ENCODE results near the gene LONP2.
"Not testable (repeated sequence)": the region's sequence is repeated elsewhere in the genome, so short reads cannot be mapped to it uniquely, and the experiment has no call there.

LONP2 gene

GRCh38 chr16:48240147-48240546 lies 4.0 kb upstream of the LONP2 start:
- not testable (repeated sequence) for DNase-seq

- no peak for DNase-seq
Measured at GRCh38 chr16:48244863-48245195, 729 bp downstream of the LONP2 start.

DNA sequence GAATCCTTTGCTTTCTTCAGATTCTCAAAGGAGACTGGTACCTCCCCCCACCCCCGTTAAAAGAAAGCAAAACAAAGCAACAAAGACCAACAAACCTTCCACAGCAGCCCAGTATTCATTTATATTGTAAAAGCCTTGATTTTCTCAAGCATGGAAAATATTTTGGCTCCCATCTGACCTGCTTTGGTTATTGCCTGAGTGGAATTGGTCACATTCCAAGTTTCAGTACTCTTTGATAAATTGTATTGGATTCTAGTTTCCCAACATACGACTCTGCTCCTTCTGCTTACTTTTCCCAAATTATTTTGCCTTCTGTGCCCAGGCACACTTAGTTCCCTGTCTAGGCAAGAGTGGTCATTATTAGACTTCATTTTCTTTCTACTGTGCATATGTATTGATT lies 2.0 kb downstream of the LONP2 start:
- DNase-seq, result no peak

GRCh38 chr16:48247311-48247710 lies 3.2 kb downstream of the LONP2 start, which contains the start of gene ABCC11:
ABCC11 (minus strand) TSS chr16:48247539; CDS start chr16:48231921, 15,618 bp downstream.
- DNase-seq, result no peak

- DNase-seq, result no peak
Measured at GRCh38 chr16:48250520-48251278, 6.6 kb downstream of the LONP2 start.

DNA sequence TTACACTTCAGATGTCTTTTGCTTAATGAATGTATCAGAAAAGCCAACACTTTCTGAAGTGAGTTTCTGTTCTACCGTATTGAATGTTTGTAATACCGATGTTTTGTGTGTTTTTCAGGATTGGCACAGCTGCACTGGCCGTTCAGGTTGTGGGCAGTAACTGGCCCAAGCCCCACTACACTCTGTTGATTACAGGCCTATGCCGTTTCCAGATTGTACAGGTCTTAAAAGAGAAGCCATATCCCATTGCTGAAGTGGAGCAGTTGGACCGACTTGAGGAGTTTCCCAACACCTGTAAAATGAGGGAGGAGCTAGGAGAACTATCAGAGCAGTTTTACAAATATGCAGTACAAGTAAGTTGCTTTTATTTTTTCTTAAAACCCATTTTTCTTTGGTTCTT lies 7.9 kb downstream of the LONP2 start:
- DNase-seq, result no peak

- DNase-seq, result no peak
Measured at GRCh38 chr16:48256579-48257177, 12.6 kb downstream of the LONP2 start.

DNA sequence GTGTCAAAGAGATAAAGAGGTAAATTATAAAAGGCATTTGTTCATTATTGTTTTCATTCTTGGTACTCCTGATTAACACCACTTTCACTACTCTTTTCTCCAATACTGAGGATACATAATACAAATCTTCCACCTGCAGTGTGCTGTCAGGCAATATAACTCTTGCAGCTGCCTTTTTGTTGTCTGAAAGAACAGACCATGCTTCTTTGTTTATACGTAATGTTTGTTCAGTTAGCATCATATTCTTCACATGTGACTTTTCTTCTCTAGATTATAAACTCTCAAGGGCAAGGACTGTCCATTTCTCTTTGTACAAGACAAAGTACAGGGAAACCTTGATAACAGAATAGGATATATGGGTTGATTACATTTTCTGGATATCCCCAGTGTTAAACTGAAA lies 17.5 kb downstream of the LONP2 start:
- DNase-seq, result no peak

DNA sequence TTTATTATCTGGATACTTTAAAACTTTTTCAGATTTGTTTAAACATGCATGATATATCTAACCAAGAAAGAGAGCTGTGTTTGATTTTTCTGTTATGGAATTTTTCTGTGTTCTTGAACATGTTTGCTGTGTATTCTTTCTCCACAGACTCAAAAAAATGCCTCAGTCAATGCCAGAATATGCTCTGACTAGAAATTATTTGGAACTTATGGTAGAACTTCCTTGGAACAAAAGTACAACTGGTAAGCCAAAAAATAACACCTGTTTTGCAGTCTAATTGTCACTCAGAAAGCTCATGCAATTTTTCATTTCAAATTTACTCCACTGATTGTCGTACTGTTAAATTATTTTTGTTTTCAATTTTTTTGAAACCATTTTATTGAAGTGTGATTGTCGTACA lies 18.5 kb downstream of the LONP2 start:
- DNase-seq, result no peak

GRCh38 chr16:48269011-48269410 lies 24.9 kb downstream of the LONP2 start:
- DNase-seq, result no peak

DNA sequence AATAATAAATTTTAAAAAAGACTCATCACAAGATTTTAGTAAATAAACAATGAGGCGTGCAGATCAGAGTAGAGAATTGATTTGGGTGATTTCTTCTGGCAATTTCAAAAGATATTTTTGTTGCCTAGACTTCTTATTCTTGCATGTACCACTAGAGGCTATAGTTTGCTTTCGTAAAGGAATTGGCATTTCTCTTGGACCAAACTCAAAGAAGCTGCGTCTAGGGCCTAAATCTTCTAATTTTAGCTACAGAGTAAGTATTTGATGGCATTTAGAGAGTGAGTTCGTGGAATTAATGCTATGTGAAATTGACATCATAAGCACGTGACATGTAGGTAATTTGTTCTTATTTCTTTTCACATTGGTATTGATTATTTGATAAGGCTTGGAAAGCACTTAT lies 27.6 kb downstream of the LONP2 start:
- DNase-seq, result no peak

DNA sequence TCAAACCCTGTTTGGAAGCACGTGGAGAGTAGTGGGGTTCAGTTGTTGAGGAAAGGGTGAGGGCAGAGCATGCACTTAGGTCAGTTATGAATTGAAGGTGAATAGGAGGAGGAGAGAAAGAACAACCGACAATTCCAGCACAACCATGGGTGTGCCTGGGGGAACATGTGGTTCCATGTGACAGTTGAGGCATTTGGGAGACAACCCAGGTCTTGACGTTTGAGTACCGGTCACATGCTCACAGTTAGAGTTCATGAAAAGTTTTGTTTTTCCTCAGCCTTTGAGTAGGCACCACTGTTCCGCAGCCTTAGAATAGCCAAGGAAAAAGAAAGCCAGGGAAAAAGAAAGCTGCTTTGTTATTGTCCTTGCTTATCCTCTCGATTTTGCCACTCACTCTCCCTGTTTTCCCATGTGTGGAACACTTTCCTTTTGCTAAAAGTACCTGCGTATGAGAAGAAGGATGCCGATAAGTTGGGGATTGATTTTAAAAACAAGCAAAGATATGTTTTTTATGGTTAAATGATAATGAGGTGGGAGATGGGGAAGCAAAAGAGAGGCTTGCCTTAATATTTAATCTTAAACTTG lies 28.8 kb downstream of the LONP2 start:
- no peak for DNase-seq

- DNase-seq, result no peak
Measured at GRCh38 chr16:48274476-48274875, 30.4 kb downstream of the LONP2 start.

DNA sequence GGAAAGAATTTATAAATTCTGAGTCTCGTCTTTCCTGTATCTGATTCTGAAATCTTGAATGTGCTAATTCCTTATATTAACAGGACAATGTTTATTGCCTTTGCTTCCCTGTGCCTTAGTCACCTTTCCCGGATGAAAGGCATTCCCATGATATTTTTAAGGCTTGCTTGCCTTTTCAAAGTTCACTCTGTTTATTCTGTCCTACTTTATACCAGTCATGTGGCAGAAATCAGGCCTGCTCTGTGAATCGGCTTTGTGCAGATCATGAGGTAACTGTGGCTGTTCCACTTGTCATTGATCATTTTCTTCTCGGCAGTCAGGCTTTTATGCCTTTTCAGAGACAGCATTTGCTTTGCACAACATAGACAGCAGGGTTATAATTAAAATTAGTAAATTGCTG lies 32.0 kb downstream of the LONP2 start:
- DNase-seq, result no peak

DNA sequence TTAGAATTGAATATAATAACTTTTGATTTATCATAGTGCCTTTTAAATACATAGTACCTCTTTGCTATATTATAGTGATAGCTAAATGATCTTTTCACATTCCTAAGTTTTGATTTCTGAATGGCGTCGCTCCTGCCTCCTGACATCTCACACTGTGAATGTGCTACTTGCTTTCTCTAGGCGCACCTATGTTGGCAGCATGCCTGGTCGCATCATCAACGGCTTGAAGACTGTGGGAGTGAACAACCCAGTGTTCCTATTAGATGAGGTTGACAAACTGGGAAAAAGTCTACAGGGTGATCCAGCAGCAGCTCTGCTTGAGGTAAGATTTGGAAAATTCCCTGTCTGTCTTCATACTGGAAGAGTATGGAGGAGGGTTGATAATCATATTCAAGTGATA lies 33.1 kb downstream of the LONP2 start:
- no peak for DNase-seq

GRCh38 chr16:48279199-48279598 lies 35.1 kb downstream of the LONP2 start:
- no peak for DNase-seq

DNA sequence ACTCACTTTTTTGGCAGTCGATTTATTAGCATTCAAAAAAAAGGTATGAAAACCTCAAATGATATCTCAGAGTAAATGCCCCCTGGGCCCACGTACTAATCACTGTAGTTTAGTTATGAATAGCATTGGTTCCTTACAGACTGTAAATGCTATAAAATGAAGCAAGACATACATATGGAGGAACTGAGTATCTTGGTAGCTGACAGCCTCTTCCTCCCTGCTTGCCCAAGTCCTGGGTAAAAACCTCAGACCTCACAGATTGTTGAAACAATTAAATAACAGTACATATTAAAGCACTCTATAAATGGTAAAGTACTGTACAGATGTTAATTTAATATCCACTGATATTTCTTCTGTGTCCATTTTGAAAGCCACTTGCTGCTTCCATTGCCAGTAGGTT lies 36.4 kb downstream of the LONP2 start:
- no peak for DNase-seq

DNA sequence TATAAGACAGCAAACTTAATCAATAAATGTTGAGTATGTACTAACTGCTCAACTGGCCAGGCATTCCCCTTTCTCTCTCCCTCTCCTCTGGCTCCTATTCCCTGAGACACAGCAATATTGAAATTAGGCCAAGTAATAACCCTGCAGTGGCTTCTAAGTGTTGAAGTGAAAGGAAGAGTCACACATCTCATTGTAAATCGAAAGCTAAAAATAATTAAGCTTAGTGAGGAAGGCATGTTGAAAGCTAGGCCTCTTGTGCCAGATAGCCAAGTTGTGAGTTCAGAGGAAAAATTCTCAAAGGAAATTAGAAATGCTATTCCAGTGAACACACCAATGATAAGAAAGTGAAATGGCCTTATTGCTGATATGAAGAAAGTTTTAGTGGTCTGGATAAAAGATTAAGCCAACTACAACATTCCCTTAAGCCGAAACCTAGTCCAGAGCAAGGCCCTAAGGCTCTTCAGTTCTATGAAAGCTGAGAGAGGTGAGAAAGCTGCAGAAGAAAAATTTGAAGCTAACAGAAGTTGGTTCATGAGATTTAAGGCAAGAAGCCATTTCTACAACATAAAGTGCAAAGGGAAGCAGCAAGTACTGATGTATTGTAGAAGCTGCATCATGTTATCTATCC lies 38.6 kb downstream of the LONP2 start:
- no peak for DNase-seq

GRCh38 chr16:48284772-48285409 lies 40.8 kb downstream of the LONP2 start:
- no peak for DNase-seq

DNA sequence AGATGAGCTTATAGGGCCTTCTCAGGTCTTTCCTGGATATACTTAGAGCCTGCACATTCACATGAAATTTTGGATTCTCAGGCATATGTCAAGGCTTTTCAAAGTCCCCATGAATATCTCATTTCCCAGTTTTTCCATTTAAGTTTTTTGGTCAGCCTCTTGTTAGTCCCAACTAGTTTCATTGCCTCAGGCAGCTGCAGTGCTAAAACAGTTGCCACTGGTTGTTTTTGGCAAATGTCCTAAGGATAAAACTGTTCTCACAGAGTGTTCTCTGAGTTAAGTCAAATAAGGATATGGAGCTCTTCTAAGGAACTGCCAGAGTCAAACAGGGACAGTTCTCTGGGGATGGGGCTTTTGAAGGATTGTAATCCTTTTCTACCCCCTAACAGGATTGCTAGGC lies 43.1 kb downstream of the LONP2 start:
- no peak for DNase-seq

GRCh38 chr16:48291303-48291702 lies 47.2 kb downstream of the LONP2 start:
- no peak for DNase-seq

DNA sequence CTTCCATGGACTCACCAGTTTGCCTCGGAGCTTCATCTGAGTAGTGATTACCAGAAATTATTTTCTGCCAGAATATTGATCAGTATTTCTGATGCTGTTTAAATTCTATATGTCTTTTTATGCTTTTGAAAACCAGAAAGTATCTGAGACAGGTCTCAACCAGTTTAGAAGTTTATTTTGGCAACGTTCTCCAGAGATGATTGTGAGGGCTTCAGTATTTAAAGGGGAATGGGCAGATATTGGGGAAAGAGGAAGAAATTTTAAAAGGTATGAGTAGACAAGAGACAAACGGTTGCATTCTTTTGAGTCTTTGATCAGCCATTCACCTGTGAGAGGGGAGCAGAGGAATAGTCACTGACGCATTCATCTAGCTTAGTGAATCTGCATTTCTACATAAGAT lies 47.7 kb downstream of the LONP2 start:
- DNase-seq, result no peak

GRCh38 chr16:48292452-48292851 lies 48.4 kb downstream of the LONP2 start:
- DNase-seq, result no peak

- DNase-seq, result no peak
Measured at GRCh38 chr16:48294724-48295123, 50.6 kb downstream of the LONP2 start.

Data from stimulated activated CD4-positive, alpha-beta T cell treated with anti-CD3 and anti-CD28 coated beads, Interleukin-2, amount 100 ng/mL, for 24 hours (primary cell).